ENCODE measurements around the gene TAF1D. TPM values are rescaled to one million over a fixed set of nuclear protein-coding genes. Genes with fewer than 3 reads are reported as not detected.
"Not testable (repeated sequence)": the region's sequence is repeated elsewhere in the genome, so short reads cannot be mapped to it uniquely, and the experiment has no call there.

The TAF1D gene
- total RNA-seq, 1 experiment from 2014 or later: 275 TPM

GRCh38 chr11:93746101-93746500 lies 4.8 kb upstream of the TAF1D start:
- CTCF ChIA-PET: no interaction called here
- Histone ChIP-seq H3K9me3 (ENCODE audit: low read depth, low read length, poor library complexity, severe bottlenecking) (no peaks in the 10 kb centered on the region), H3K36me3 (ENCODE audit: insufficient read depth, low read length, poor library complexity, severe bottlenecking) (peaks cover 14% of the 10 kb centered on the region), H3K27ac (ENCODE audit: low read depth, low read length, poor library complexity, severe bottlenecking) (no peak overlapping the region), H3K4me3 (ENCODE audit: low read depth, low read length, poor library complexity, severe bottlenecking) (no peak overlapping the region), H3K27me3 (replicated peaks; ENCODE audit: insufficient read depth, low read depth, low read length, poor library complexity) (no peaks in the 10 kb centered on the region), H3K4me1 (ENCODE audit: insufficient read depth, low read length, poor library complexity, severe bottlenecking) (no peaks in the 10 kb centered on the region)
- intact Hi-C loops (cut with micrococcal nuclease; ENCODE audit: unreplicated experiment): no loop called here
- POLR2A ChIA-PET (ENCODE audit: low non-redundant PET): interaction anchor here (0.5 kb wide), 1 partner anchor 56 kb away, joined by 3 read pairs; no protein-coding TSS in a partner anchor
- no peak for DNase-seq (ENCODE audit: low spot score)
- TF ChIP-seq EZH2 (IDR thresholded peaks at IDR 0.05; ENCODE audit: borderline replicate concordance, low read depth, low read length, poor library complexity, severe bottlenecking): no peak
- no peak for TF ChIP-seq CTCF (conservative IDR thresholded peaks at IDR 0.05; ENCODE audit: low read depth, low read length)
- no TSS peak for BruUV-seq (replicated peaks)

- H3K4me3 ChIP-seq (ENCODE audit: low read depth, low read length, poor library complexity, severe bottlenecking); H3K9me3 ChIP-seq (ENCODE audit: low read depth, low read length, poor library complexity, severe bottlenecking); DNase-seq (ENCODE audit: low spot score); H3K27me3 ChIP-seq (replicated peaks; ENCODE audit: insufficient read depth, low read depth, low read length, poor library complexity); H3K27ac ChIP-seq (ENCODE audit: low read depth, low read length, poor library complexity, severe bottlenecking); CTCF ChIA-PET; H3K4me1 ChIP-seq (ENCODE audit: insufficient read depth, low read length, poor library complexity, severe bottlenecking); BruUV-seq (replicated peaks); intact Hi-C loops (cut with micrococcal nuclease; ENCODE audit: unreplicated experiment); POLR2A ChIA-PET (ENCODE audit: low non-redundant PET): not testable (repeated sequence)
- H3K36me3 ChIP-seq (ENCODE audit: insufficient read depth, low read length, poor library complexity, severe bottlenecking): peaks cover 18% of the 10 kb centered on the region
Observed at GRCh38 chr11:93745005-93745755, 3.9 kb upstream of the TAF1D start.

- intact Hi-C loops (cut with micrococcal nuclease; ENCODE audit: unreplicated experiment): no loop called here
- no peaks in the 10 kb centered on the region for H3K4me1 ChIP-seq (ENCODE audit: insufficient read depth, low read length, poor library complexity, severe bottlenecking)
- H3K36me3 ChIP-seq (ENCODE audit: insufficient read depth, low read length, poor library complexity, severe bottlenecking): peaks cover 23% of the 10 kb centered on the region
- H3K27me3 ChIP-seq (replicated peaks; ENCODE audit: insufficient read depth, low read depth, low read length, poor library complexity): no peaks in the 10 kb centered on the region
- H3K9me3 ChIP-seq (ENCODE audit: low read depth, low read length, poor library complexity, severe bottlenecking): no peaks in the 10 kb centered on the region
- ChIA-PET POLR2A (ENCODE audit: low non-redundant PET) (no interaction called here), CTCF (no interaction called here)
- no peak overlapping the region for H3K27ac ChIP-seq (ENCODE audit: low read depth, low read length, poor library complexity, severe bottlenecking)
- no TSS peak for BruUV-seq (replicated peaks)
- DNase-seq (ENCODE audit: low spot score): no peak
- TF ChIP-seq CTCF (conservative IDR thresholded peaks at IDR 0.05; ENCODE audit: low read depth, low read length): no peak
- TF ChIP-seq EZH2 (IDR thresholded peaks at IDR 0.05; ENCODE audit: borderline replicate concordance, low read depth, low read length, poor library complexity, severe bottlenecking): no peak
- no peak overlapping the region for H3K4me3 ChIP-seq (ENCODE audit: low read depth, low read length, poor library complexity, severe bottlenecking)
Observed at GRCh38 chr11:93744669-93745004, 3.3 kb upstream of the TAF1D start.

- H3K36me3 ChIP-seq (ENCODE audit: insufficient read depth, low read length, poor library complexity, severe bottlenecking): peaks cover 37% of the 10 kb centered on the region
- H3K9me3 ChIP-seq (ENCODE audit: low read depth, low read length, poor library complexity, severe bottlenecking): no peaks in the 10 kb centered on the region
- H3K4me3 ChIP-seq (ENCODE audit: low read depth, low read length, poor library complexity, severe bottlenecking): no peak overlapping the region
- POLR2A ChIA-PET (ENCODE audit: low non-redundant PET): no interaction called here
- TF ChIP-seq CTCF (conservative IDR thresholded peaks at IDR 0.05; ENCODE audit: low read depth, low read length) (no peak), EZH2 (IDR thresholded peaks at IDR 0.05; ENCODE audit: borderline replicate concordance, low read depth, low read length, poor library complexity, severe bottlenecking) (no peak)
- no peaks in the 10 kb centered on the region for H3K27me3 ChIP-seq (replicated peaks; ENCODE audit: insufficient read depth, low read depth, low read length, poor library complexity)
- no peak overlapping the region for H3K27ac ChIP-seq (ENCODE audit: low read depth, low read length, poor library complexity, severe bottlenecking)
- peaks cover 4% of the 10 kb centered on the region for H3K4me1 ChIP-seq (ENCODE audit: insufficient read depth, low read length, poor library complexity, severe bottlenecking)
- no TSS peak for BruUV-seq (replicated peaks)
- intact Hi-C loops (cut with micrococcal nuclease; ENCODE audit: unreplicated experiment): no loop called here
- no peak for DNase-seq (ENCODE audit: low spot score)
- CTCF ChIA-PET: no interaction called here
Observed at GRCh38 chr11:93743291-93743690, 2.0 kb upstream of the TAF1D start.

Data from A673 (cell line).